AG04449 (cell line): ENCODE results near the gene PFN3.
A peak's percentile ranks its signal among the peaks of the same experiment; 100 is the strongest.
"Not testable (repeated sequence)": the region's sequence is repeated elsewhere in the genome, so short reads cannot be mapped to it uniquely, and the experiment has no call there.

ENCODE experiments used
- CTCF ChIA-PET: fragments of 350-600 bp; formaldehyde crosslinking; extraction: SDS; loops from one replicate; lab custom pipeline; 2021; ENCODE audit warnings: antibody characterized with exemption; lab: Yijun Ruan, JAX
- POLR2A ChIA-PET: fragments of 400-600, 350-600 bp; formaldehyde crosslinking; extraction: SDS; loops from one replicate; lab custom pipeline; 2020; ENCODE audit warnings: antibody characterized with exemption, inconsistent platforms; lab: Yijun Ruan, JAX
- DNase-seq: peaks from one replicate; pipeline ENCODE4 v3.0.0-alpha.2; 2010; ENCODE audit warnings: low read depth, low spot score
- H3K4me3 ChIP-seq: 2 replicates; pipeline ENCODE4 v1.5.1; 2011; ENCODE audit warnings: low read depth, mild to moderate bottlenecking, control low read depth, low read length
- TF ChIP-seq, protein P1 (sequence below): IDR thresholded peaks from one replicate; pipeline ENCODE4 v1.5.1; 2011; ENCODE audit warnings: mild to moderate bottlenecking, moderate library complexity, low read length, control low read depth, inconsistent platforms; ENCODE audit not compliant: insufficient read depth; ENCODE audit errors: missing control alignments

The PFN3 gene

DNA sequence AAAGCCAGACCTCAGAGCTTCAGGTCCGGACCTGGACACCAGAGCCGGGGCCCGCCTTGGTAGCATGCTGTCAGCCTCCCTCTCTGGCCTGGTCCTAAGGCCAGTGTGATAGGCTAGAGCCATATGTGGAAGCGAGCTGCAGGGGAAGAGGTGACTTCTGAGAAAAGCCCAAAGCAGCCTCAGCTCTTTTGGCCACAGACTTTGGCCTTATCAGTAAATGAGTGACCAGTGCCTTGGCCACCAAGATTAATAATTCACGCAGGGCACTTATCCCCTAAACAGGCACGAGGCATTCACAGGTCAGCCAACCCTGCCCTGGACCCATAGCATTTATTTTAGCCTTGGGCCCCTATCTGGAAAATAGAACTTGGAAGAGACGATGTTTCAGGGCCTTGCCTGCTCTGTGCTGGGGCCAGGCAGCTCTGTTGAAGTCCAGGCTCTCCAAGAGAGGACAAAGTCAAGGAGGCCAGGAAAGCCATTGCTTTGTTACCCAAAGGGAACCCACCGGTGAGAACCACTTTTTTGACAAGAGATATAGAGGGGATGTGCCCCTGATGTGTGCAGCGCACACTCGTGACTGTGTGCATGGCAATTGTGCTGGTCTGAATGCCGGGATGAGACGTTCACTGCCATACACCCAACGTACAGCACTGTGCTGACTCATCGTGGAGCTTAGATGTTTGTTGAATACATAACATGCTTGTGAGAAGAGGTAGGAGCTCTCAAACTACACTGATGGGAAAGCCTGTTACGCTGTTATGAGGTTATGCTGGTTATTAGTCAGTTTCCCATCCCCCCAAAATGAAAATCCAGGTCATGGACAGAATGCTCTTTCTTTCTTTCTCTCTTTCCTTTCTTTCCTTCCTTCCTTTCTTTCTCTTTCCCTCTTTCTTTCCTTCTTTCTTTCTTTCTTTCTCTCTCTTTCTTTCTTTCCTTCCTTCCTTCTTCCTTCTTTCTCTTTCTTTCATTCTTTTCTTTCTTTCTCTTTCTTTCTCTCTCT is 21.3 kb downstream of the PFN3 start:
- POLR2A ChIA-PET, result interaction anchor here (0.6 to 1.2 kb wide), 6 partner anchors 10 to 118 kb away, joined by 3 to 6 read pairs (median 4); partner anchors contain the start of genes LMAN2 and PDLIM7
- TF ChIP-seq, protein P1, sequence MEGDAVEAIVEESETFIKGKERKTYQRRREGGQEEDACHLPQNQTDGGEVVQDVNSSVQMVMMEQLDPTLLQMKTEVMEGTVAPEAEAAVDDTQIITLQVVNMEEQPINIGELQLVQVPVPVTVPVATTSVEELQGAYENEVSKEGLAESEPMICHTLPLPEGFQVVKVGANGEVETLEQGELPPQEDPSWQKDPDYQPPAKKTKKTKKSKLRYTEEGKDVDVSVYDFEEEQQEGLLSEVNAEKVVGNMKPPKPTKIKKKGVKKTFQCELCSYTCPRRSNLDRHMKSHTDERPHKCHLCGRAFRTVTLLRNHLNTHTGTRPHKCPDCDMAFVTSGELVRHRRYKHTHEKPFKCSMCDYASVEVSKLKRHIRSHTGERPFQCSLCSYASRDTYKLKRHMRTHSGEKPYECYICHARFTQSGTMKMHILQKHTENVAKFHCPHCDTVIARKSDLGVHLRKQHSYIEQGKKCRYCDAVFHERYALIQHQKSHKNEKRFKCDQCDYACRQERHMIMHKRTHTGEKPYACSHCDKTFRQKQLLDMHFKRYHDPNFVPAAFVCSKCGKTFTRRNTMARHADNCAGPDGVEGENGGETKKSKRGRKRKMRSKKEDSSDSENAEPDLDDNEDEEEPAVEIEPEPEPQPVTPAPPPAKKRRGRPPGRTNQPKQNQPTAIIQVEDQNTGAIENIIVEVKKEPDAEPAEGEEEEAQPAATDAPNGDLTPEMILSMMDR, result no peak
- CTCF ChIA-PET, result interaction anchor here (0.5 to 35.1 kb wide), 9 partner anchors 10 to 265 kb away, joined by 3 to 853 read pairs (median 4); partner anchors contain the start of genes F12, PFN3 and SLC34A1
- DNase-seq, result peak; percentile 85
- H3K4me3 ChIP-seq, result no peak overlapping the region

DNA sequence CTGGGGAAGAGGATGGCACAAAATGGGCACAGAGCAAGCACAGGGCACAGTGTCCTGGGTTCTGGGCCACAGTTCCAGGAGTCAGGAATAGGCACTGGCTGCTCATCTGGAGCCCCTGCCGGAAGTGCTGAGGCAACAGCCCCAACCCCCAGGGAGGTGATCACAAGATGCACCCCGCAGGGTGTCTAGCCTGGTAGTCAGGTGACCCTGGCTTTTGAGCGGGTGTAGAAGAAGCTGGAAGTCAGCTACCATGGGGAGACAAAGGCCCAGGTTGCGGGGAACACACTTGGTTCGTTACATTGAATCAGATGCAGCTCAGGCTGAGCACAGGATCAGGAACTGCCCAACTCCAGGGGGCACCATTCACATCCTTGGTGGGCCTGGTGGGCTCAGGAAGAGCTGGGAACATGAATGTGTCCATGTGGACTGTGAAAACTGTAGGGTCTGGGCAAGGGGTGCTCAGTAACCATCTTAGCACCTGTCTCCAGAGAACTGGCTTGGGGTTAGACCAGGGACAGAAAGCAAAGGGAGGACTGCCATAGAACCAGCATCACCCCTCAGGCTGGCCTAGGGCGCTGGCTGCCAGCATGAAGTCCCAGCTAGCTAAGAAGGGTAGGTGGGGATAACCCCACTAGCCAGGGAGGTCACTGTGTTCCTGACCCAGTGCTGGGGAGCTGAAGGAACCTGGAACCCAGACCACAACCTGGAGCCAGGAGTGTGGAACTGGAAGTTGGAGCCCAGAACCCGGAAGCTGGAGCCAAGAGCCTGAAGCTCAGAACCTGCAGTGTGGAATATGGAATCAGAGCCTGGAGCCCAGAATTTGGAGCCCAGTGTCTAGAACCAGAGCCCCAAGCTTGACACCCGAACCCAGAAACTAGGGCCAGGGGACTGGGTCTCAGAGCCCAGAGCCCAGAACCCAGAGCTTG is 22.3 kb downstream of the PFN3 start:
- TF ChIP-seq, protein P1, result no peak
- no peak overlapping the region for H3K4me3 ChIP-seq
- CTCF ChIA-PET, result interaction anchor here (0.5 to 35.1 kb wide), 10 partner anchors 9 to 264 kb away, joined by 3 to 853 read pairs (median 4); partner anchors contain the start of genes F12, PFN3 and SLC34A1
- POLR2A ChIA-PET, result interaction anchor here (1.0 to 1.2 kb wide), 2 partner anchors 11 to 26 kb away, joined by 3 to 6 read pairs; partner anchors contain the start of gene LMAN2
- no peak for DNase-seq

DNA sequence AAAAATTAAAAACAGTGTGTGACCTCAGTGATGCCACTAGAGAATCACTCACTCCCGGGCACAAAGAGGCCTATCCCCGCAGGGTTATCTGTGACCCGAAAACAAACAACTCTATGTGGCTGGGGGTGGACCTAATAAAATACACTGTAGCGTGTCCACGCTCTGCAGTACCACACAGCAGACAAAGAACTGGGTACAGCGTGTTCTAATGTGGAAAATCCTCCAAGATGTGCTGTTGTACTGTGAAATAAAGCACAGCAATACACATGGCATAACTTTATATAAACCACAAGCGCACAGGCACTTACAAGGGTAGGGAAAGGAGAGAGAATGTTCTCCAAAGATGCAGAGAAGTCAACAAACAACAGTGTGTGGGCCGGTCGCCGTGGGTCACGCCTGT is 24.4 kb downstream of the PFN3 start:
- H3K4me3 ChIP-seq, result no peak overlapping the region
- TF ChIP-seq, protein P1, result no peak
- DNase-seq, result no peak
- ChIA-PET CTCF (interaction anchor here (0.9 to 35.1 kb wide), 3 partner anchors 9 to 78 kb away, joined by 3 to 853 read pairs (median 7); partner anchors contain the start of genes F12, PFN3 and SLC34A1), POLR2A (no interaction called here)

DNA sequence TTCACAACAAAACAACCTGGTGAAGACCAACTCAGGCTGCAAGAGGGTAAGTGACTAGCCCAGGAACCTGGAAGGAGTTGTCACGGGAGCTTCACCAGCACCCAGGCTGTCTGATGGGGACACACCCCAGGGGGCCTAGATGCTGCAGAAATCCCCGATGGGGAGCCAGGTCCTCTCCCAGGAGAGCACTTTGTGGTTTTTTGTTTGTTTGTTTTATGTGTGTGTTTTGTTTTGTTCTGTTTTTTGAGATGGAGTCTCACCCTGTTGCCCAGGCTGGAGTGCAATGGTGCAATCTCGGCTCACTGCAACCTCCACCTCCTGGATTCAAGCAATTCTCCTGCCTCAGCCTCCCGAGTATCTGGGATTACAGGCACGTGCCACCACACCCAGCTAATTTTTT is 24.9 kb downstream of the PFN3 start:
- CTCF ChIA-PET, result interaction anchor here (1.1 to 35.1 kb wide), 5 partner anchors 9 to 125 kb away, joined by 3 to 853 read pairs (median 7); partner anchors contain the start of genes F12, PFN3 and SLC34A1
- POLR2A ChIA-PET, DNase-seq, H3K4me3 ChIP-seq: not testable (repeated sequence)

DNA sequence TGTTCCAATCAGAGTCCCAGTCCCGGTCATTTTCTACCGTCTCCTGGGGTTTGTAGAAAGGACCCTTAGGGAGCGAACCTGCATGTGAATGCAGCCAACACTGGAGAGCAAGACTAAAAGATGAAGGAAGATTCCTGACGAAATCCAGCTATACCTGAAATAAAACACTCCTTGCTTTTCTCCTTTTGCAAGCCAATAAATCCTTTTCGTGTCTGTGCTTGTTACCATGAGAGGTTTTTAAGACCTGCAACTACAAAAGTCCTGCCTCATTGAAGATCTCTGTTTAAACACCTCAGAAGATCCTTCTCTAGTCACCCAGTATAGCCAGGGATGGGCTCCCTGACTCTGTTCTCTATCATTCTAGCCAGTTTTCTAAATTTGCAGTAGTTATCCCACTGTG is 26.2 kb downstream of the PFN3 start:
- CTCF ChIA-PET, result interaction anchor here (0.6 to 35.1 kb wide), 4 partner anchors 8 to 80 kb away, joined by 3 to 853 read pairs (median 19); partner anchors contain the start of genes F12, PFN3 and SLC34A1
- no peak for DNase-seq
- no peak overlapping the region for H3K4me3 ChIP-seq
- TF ChIP-seq, protein P1, result no peak
- POLR2A ChIA-PET, result no interaction called here

DNA sequence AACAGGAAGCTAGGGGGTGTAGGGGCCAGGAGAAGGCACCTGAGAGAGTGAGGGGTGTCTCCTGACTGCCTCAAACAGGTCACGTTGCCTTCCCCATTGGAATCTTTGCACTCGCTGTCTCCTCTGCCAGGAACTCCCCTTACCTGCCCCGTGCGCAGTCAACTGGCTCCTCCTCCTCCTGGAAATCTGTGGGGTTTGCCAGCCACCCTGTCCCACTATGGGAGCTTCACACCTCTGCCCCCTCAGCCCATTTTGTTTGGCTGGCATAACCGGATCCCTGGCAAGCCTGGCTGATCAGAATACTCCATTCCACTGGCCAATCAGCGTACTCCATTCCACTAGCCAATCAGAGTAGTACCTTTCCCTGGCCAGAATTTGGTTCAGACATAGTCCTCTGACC is 26.7 kb downstream of the PFN3 start:
- TF ChIP-seq, protein P1, result no peak
- ChIA-PET POLR2A (no interaction called here), CTCF (interaction anchor here (0.6 to 35.1 kb wide), 4 partner anchors 7 to 80 kb away, joined by 3 to 853 read pairs (median 19); partner anchors contain the start of genes F12, PFN3 and SLC34A1)
- DNase-seq, result no peak
- no peak overlapping the region for H3K4me3 ChIP-seq
